Endothelial cell of umbilical vein (primary cell): ENCODE data around the gene KANK2. TPM values are rescaled to one million over a fixed set of nuclear protein-coding genes. Genes with fewer than 3 reads are reported as not detected.

Source experiments
- BruUV-seq: library from RNA; stranded (reverse); fragments of 400-500 nt; replicated peaks from 2 replicates; lab custom pipeline; 2021; lab: Mats Ljungman, UMichigan
- CTCF ChIA-PET: fragments of 300-600, 350-600 bp; sonication (Branson Sonifier 250); formaldehyde crosslinking; loops from one replicate; lab custom pipeline; 2021; ENCODE audit warnings: antibody characterized with exemption, inconsistent platforms; lab: Charles Lee
- POLR2A ChIA-PET: fragments of 300-600, 350-600 bp; sonication (Branson Sonifier 250); formaldehyde crosslinking; loops from one replicate; lab custom pipeline; 2021; ENCODE audit warnings: antibody characterized with exemption, inconsistent platforms; lab: Charles Lee
- DNase-seq: peaks from one replicate; pipeline ENCODE4 v3.0.0-alpha.2; 2011; ENCODE audit warnings: low read depth, low spot score
- FAIRE-seq: peaks from 2 replicates; lab custom pipeline; 2011; peaks lifted over from hg19 to GRCh38; lab: Jason Lieb, UNC
- H2AFZ ChIP-seq: 2 replicates; pipeline ENCODE4 v1.6.0; 2012; ENCODE audit warnings: low read depth, low read length, control low read depth, inconsistent platforms
- H3K27ac ChIP-seq: 2 replicates; pipeline ENCODE4 v1.5.1; 2011; ENCODE audit warnings: low read depth, mild to moderate bottlenecking, control low read depth, low read length, moderate library complexity; ENCODE audit not compliant: insufficient read depth
- H3K27me3 ChIP-seq, 2 experiments: 2 replicates each; pipeline versions ENCODE4 v1.6.0 to v1.6.1; 2011; ENCODE audit warnings: low read length in 2 of 2, mixed read lengths in 1 of 2; ENCODE audit not compliant: control insufficient read depth in 2 of 2, insufficient read depth in 2 of 2
- H3K36me3 ChIP-seq, 2 experiments: 2 replicates in 1 of 2; 3 replicates in 1 of 2; pipeline ENCODE4 v1.5.1; 2011; ENCODE audit warnings: low read length in 2 of 2, mild to moderate bottlenecking in 1 of 2, moderate library complexity in 1 of 2; ENCODE audit not compliant: control insufficient read depth in 2 of 2, insufficient read depth in 2 of 2; ENCODE audit errors: extremely low read depth in 1 of 2
- H3K4me1 ChIP-seq: 3 replicates; pipeline ENCODE4 v1.5.1; 2011; ENCODE audit warnings: mild to moderate bottlenecking, low read length; ENCODE audit not compliant: control insufficient read depth, insufficient read depth; ENCODE audit errors: extremely low read depth
- H3K4me2 ChIP-seq: 2 replicates; pipeline ENCODE4 v1.6.1; 2011; ENCODE audit warnings: low read length, control low read depth, mixed read lengths; ENCODE audit not compliant: insufficient read depth
- H3K4me3 ChIP-seq, 3 experiments: fragments of 200-600 bp in 1 of 3; sonication (generic), shearing (Covaris generic) in 1 of 3; replicated peaks in 1 of 3; 2 replicates each; pipeline ENCODE4 v1.5.1; 2011 to 2016; ENCODE audit warnings: control low read depth in 3 of 3, low read length in 3 of 3, mild to moderate bottlenecking in 2 of 3, inconsistent platforms in 1 of 3, low read depth in 1 of 3, moderate library complexity in 1 of 3; ENCODE audit not compliant: insufficient read depth in 1 of 3
- H3K79me2 ChIP-seq: 2 replicates; pipeline ENCODE4 v1.6.0; 2012; ENCODE audit warnings: low read length, inconsistent platforms; ENCODE audit not compliant: control insufficient read depth, insufficient read depth
- H3K9ac ChIP-seq: replicated peaks from 2 replicates; pipeline ENCODE3; 2011; ENCODE audit warnings: low read length, control low read depth; ENCODE audit not compliant: insufficient read depth; ENCODE audit errors: extremely low read depth
- H3K9me1 ChIP-seq: replicated peaks from 3 replicates; pipeline ENCODE4 v1.6.0; 2011; ENCODE audit warnings: mild to moderate bottlenecking, low read length; ENCODE audit not compliant: control insufficient read depth, insufficient read depth; ENCODE audit errors: extremely low read depth
- H3K9me3 ChIP-seq: replicated peaks from 2 replicates; pipeline ENCODE4 v1.5.1; 2012; ENCODE audit warnings: low read length, inconsistent platforms; ENCODE audit not compliant: control insufficient read depth, insufficient read depth
- H4K20me1 ChIP-seq: replicated peaks from 2 replicates; pipeline ENCODE3; 2011; ENCODE audit warnings: mild to moderate bottlenecking, low read length; ENCODE audit not compliant: control insufficient read depth, insufficient read depth; ENCODE audit errors: extremely low read depth
- EZH2 ChIP-seq: IDR thresholded peaks from 2 replicates; pipeline ENCODE4 v1.6.1; 2012; ENCODE audit warnings: borderline replicate concordance, low read depth, mild to moderate bottlenecking, moderate library complexity, low read length, inconsistent platforms; ENCODE audit not compliant: severe bottlenecking
- FOS ChIP-seq: IDR thresholded peaks from 2 replicates; pipeline ENCODE4 v1.6.1; 2011; ENCODE audit warnings: mild to moderate bottlenecking, low read length, moderate library complexity, borderline replicate concordance; ENCODE audit not compliant: insufficient read depth
- GATA2 ChIP-seq: IDR thresholded peaks from 2 replicates; pipeline ENCODE4 v1.7.0; 2011; ENCODE audit warnings: low read depth, mild to moderate bottlenecking, moderate library complexity, mixed read lengths, low read length; ENCODE audit not compliant: insufficient read length, insufficient read depth
- JUN ChIP-seq: IDR thresholded peaks from 2 replicates; pipeline ENCODE4 v1.6.1; 2011; ENCODE audit warnings: borderline replicate concordance, low read depth; ENCODE audit not compliant: insufficient read length, insufficient read depth
- MYC ChIP-seq: IDR thresholded peaks from one replicate; pipeline ENCODE4 v1.6.1; 2011; ENCODE audit warnings: mild to moderate bottlenecking, low read depth, low read length
- POLR2A ChIP-seq: IDR thresholded peaks from 2 replicates; pipeline ENCODE4 v1.6.1; 2012; ENCODE audit warnings: low read depth, mild to moderate bottlenecking, control low read depth, low read length
- POLR2AphosphoS5 ChIP-seq: IDR thresholded peaks from 2 replicates; pipeline ENCODE4 v1.6.1; 2012; ENCODE audit warnings: low read depth, mild to moderate bottlenecking, control low read depth, low read length, moderate library complexity; ENCODE audit not compliant: insufficient read depth
- dilution Hi-C: fragments of 300-500 bp; cut with MboI; formaldehyde crosslinking; loops from one replicate; pipeline ENCODE4 v1.15.0; 2019; ENCODE audit warnings: low sequenced_read_pairs; ENCODE audit not compliant: extremely low pct_ligation_motif_present
- intact Hi-C: fragments of 100-400 bp; cut with micrococcal nuclease; formaldehyde crosslinking; loops from one replicate; pipeline ENCODE4 v1.10.0; 2022
- polyA plus RNA-seq, 4 experiments: library from polyadenylated mRNA; depleted of rRNA in 3 of 4; stranded (reverse) in 3 of 4; unstranded in 1 of 4; fragments of >200 nt; gene quantifications; 2 replicates each; pipeline versions ENCODE4 v1.2.1 to v1.2.3, GENCODE V29; 2011 to 2012; ENCODE audit warnings: missing spikeins in 1 of 4
- total RNA-seq: library from RNA; stranded (reverse); gene quantifications from 2 replicates; pipeline ENCODE4 v1.2.3, GENCODE V29; 2021
- TF ChIP-seq, protein P1 (sequence below): IDR thresholded peaks from 2 replicates; pipeline ENCODE4 v1.6.1; 2011; ENCODE audit not compliant: insufficient read depth, insufficient read length
- TF ChIP-seq, protein P2 (sequence below), 2 donors: IDR thresholded peaks; 1 replicate in 1 of 2; 2 replicates in 1 of 2; pipeline ENCODE4 v1.5.1; 2011; ENCODE audit warnings: low read length in 2 of 2, mild to moderate bottlenecking in 2 of 2, moderate library complexity in 2 of 2, control low read depth in 1 of 2, inconsistent platforms in 1 of 2, low read depth in 1 of 2; ENCODE audit not compliant: insufficient read depth in 1 of 2; ENCODE audit errors: extremely low read depth in 1 of 2

The KANK2 gene
- total and polyA plus RNA-seq, 2 donors (not counting 3 experiments of a cell fraction or from before 2014, with no cell fraction given), result 41.7 to 77.9 TPM

DNA sequence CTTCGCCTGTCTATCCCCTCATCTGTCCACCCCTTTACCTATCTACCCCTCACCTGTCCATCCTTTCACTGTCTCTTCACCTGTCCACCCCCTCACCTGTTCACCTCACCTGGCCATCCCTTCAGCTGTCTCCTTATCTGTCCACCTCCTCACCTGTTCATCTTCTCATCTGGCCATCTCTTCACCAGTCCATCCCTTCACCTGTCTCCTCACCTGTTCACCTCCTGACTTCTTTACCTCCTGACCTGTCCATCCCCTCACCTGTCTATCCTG lies 13.2 kb upstream of the KANK2 start:
- no TSS peak for BruUV-seq
- intact Hi-C loops, result no loop called here
- Histone ChIP-seq H3K36me3 (peaks cover 2 to 52% of the 10 kb centered on the region in 2 experiments), H4K20me1 (no peaks in the 10 kb centered on the region), H3K27ac (no peak overlapping the region), H3K4me3 (no peak overlapping the region), H2AFZ (no peak overlapping the region), H3K9me1 (no peaks in the 10 kb centered on the region), H3K27me3 (no peaks in the 10 kb centered on the region), H3K9me3 (no peaks in the 10 kb centered on the region), H3K79me2 (no peaks in the 10 kb centered on the region), H3K9ac (no peak overlapping the region), H3K4me2 (no peak overlapping the region), H3K4me1 (no peaks in the 10 kb centered on the region)
- POLR2A ChIA-PET, result no interaction called here
- CTCF ChIA-PET, result no interaction called here
- DNase-seq (no peak), FAIRE-seq (no peak)
- dilution Hi-C loops, result no loop called here
- TF ChIP-seq POLR2A, result no peak
- TF ChIP-seq EZH2, result no peak
- TF ChIP-seq POLR2AphosphoS5, result no peak
- TF ChIP-seq, protein P1, sequence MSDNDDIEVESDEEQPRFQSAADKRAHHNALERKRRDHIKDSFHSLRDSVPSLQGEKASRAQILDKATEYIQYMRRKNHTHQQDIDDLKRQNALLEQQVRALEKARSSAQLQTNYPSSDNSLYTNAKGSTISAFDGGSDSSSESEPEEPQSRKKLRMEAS, result no peak
- TF ChIP-seq MYC, result no peak
- TF ChIP-seq, protein P2, sequence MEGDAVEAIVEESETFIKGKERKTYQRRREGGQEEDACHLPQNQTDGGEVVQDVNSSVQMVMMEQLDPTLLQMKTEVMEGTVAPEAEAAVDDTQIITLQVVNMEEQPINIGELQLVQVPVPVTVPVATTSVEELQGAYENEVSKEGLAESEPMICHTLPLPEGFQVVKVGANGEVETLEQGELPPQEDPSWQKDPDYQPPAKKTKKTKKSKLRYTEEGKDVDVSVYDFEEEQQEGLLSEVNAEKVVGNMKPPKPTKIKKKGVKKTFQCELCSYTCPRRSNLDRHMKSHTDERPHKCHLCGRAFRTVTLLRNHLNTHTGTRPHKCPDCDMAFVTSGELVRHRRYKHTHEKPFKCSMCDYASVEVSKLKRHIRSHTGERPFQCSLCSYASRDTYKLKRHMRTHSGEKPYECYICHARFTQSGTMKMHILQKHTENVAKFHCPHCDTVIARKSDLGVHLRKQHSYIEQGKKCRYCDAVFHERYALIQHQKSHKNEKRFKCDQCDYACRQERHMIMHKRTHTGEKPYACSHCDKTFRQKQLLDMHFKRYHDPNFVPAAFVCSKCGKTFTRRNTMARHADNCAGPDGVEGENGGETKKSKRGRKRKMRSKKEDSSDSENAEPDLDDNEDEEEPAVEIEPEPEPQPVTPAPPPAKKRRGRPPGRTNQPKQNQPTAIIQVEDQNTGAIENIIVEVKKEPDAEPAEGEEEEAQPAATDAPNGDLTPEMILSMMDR (IDR thresholded peaks at IDR 0.05; ENCODE audit: extremely low read depth in 1 of 2, insufficient read depth in 1 of 2, low read depth in 1 of 2, low read length in 2 of 2), result no peak
- TF ChIP-seq JUN, result no peak
- no peak for TF ChIP-seq GATA2
- no peak for TF ChIP-seq FOS
